WTC11 (cell line): ENCODE measurements around the gene SLC9A3. TPM values are rescaled to one million over a fixed set of nuclear protein-coding genes. Genes with fewer than 3 reads are reported as not detected.

Source experiments
- ATAC-seq: fragments of 200-7000 bp; cut with Tn5 transposase; 2 replicates; pipeline ENCODE4 v1.10.0; 2021; ENCODE audit warnings: mild to moderate bottlenecking, moderate library complexity
- CTCF ChIA-PET: fragments of 300-600 bp; sonication (Branson Sonifier 250); formaldehyde crosslinking; loops from one replicate; lab custom pipeline; 2021; ENCODE audit warnings: antibody characterized with exemption; lab: Charles Lee
- POLR2A ChIA-PET: fragments of 350-600 bp; sonication (Branson Sonifier 250); formaldehyde crosslinking; loops from one replicate; lab custom pipeline; 2021; ENCODE audit warnings: antibody characterized with exemption; lab: Charles Lee
- DNase-seq: peaks from one replicate; pipeline ENCODE4 v3.0.0; 2021; ENCODE audit warnings: low spot score
- H3K27ac Mint-ChIP-seq: 2 replicates; pipeline ENCODE4 v1.8.0; 2021; ENCODE audit warnings: mixed read lengths
- H3K27me3 Mint-ChIP-seq: 2 replicates; pipeline ENCODE4 v1.8.0; 2021; ENCODE audit warnings: low read depth, mild to moderate bottlenecking, moderate library complexity, mixed read lengths
- H3K36me3 Mint-ChIP-seq: 2 replicates; pipeline ENCODE4 v1.8.0; 2021; ENCODE audit warnings: mixed read lengths
- H3K4me1 Mint-ChIP-seq: 2 replicates; pipeline ENCODE4 v1.8.0; 2022; ENCODE audit warnings: mixed read lengths
- H3K4me3 Mint-ChIP-seq: 2 replicates; pipeline ENCODE4 v1.8.0; 2021; ENCODE audit warnings: mild to moderate bottlenecking, moderate library complexity, mixed read lengths
- H3K9me3 Mint-ChIP-seq: 2 replicates; pipeline ENCODE4 v1.8.0; 2021; ENCODE audit warnings: mixed read lengths
- ATF1 ChIP-seq: sonication (generic); formaldehyde crosslinking; IDR thresholded peaks from 2 replicates; pipeline ENCODE4 v1.8.1; 2023; ENCODE audit warnings: mild to moderate bottlenecking, moderate library complexity, missing genetic modification reagents
- FOXJ3 ChIP-seq: sonication (generic); formaldehyde crosslinking; IDR thresholded peaks from 2 replicates; pipeline ENCODE4 v1.9.0; 2021; ENCODE audit warnings: missing genetic modification reagents, mild to moderate bottlenecking, borderline replicate concordance
- FOXP1 ChIP-seq: sonication (generic); formaldehyde crosslinking; IDR thresholded peaks from 2 replicates; pipeline ENCODE4 v1.8.0; 2022; ENCODE audit warnings: missing genetic modification reagents, mild to moderate bottlenecking, moderate library complexity, borderline replicate concordance
- FOXP4 ChIP-seq: sonication (generic); formaldehyde crosslinking; IDR thresholded peaks from 2 replicates; pipeline ENCODE4 v1.8.0; 2022; ENCODE audit warnings: mild to moderate bottlenecking, missing genetic modification reagents
- HMGXB4 ChIP-seq: sonication (generic); formaldehyde crosslinking; IDR thresholded peaks from 2 replicates; pipeline ENCODE4 v1.8.1; 2023; ENCODE audit warnings: mild to moderate bottlenecking, moderate library complexity, missing genetic modification reagents
- JUN ChIP-seq: sonication (generic); formaldehyde crosslinking; IDR thresholded peaks from 2 replicates; pipeline ENCODE4 v1.8.0; 2023; ENCODE audit warnings: mild to moderate bottlenecking, missing genetic modification reagents
- SP1 ChIP-seq: sonication (generic); formaldehyde crosslinking; conservative IDR thresholded peaks from 2 replicates; pipeline ENCODE4 v1.8.1; 2022; ENCODE audit warnings: missing genetic modification reagents
- TCF7 ChIP-seq: sonication (generic); formaldehyde crosslinking; IDR thresholded peaks from 2 replicates; pipeline ENCODE4 v1.8.0; 2022; ENCODE audit warnings: mild to moderate bottlenecking, low read depth, missing genetic modification reagents, moderate library complexity
- ZBTB21 ChIP-seq: sonication (generic); formaldehyde crosslinking; IDR thresholded peaks from 2 replicates; pipeline ENCODE4 v1.8.1; 2023; ENCODE audit warnings: mild to moderate bottlenecking, missing genetic modification reagents, borderline replicate concordance
- ZNF219 ChIP-seq: sonication (generic); formaldehyde crosslinking; IDR thresholded peaks from 2 replicates; pipeline ENCODE4 v1.8.0; 2023; ENCODE audit warnings: missing genetic modification reagents, mild to moderate bottlenecking, borderline replicate concordance
- total RNA-seq: library from RNA; stranded (reverse); gene quantifications from 3 replicates; pipeline ENCODE4 v1.2.3, GENCODE V29; 2021
- TF ChIP-seq, protein P1 (sequence below): sonication (generic); formaldehyde crosslinking; IDR thresholded peaks from 2 replicates; pipeline ENCODE4 v1.8.0; 2022; ENCODE audit warnings: mild to moderate bottlenecking, missing genetic modification reagents
- TF ChIP-seq, protein P2 (sequence below): fragments of 250-450 bp; sonication (Bioruptor Pico); IDR thresholded peaks from 2 replicates; pipeline ENCODE4 v1.9.0; 2021; ENCODE audit warnings: mild to moderate bottlenecking, borderline replicate concordance
- TF ChIP-seq, protein P3 (sequence below): sonication (generic); formaldehyde crosslinking; IDR thresholded peaks from 2 replicates; pipeline ENCODE4 v1.8.1; 2022; ENCODE audit warnings: low read depth, missing genetic modification reagents, borderline replicate concordance

Gene SLC9A3
- total RNA-seq, 1 experiment from 2014 or later, result 1.6 TPM

DNA sequence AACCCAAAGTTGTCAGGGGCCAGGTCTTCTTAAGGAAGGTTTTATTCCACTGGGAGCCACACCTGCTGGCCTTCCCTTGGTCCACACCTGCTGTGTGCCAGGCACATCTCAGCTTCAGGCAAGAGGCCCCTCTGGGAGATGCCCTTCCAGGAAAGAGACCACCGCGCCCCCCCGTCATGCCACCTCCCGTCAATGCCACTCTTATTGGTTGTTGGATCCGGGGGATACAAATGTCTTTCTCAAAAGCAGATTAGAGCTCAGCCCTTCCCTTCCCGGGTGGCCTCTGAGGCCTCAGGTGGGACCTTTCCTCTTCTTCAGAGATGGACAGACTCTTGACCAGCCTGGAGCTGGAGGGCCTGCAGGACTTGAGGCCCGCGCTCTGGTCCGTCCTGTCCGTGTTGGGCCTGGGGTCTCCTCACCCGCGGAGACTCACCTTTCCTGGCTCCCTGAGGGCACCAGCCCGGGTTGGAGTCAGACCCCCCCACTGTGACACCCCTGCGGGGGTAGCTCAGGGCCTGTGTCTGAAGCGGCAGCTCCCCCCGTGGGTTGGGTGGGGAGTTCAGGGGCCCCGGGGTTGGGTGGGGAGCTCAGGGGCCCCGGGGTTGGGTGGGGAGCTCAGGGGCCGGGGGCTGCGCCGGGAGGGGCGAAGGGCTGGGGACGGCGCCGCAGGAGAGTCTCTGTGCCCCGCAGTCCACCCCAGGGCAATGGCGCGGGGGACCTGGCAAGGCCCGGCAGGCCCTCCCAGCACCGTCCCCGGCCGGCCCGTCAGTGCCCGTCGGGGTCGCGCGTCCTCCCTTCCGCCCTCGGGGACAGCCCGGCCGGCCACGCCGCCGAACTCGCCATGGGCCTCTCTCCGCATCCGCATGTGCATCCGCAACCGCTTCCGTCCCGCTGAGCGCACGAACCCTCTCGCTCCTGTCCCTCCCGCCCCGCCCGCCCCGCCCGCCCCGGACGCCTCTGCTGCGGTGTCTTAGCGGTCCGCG, 3.7 kb upstream of the SLC9A3 start (continued):
- TF ChIP-seq, protein P1, sequence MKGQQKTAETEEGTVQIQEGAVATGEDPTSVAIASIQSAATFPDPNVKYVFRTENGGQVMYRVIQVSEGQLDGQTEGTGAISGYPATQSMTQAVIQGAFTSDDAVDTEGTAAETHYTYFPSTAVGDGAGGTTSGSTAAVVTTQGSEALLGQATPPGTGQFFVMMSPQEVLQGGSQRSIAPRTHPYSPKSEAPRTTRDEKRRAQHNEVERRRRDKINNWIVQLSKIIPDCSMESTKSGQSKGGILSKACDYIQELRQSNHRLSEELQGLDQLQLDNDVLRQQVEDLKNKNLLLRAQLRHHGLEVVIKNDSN, result no peak
- TF ChIP-seq ZNF219, result no peak
- no peak for TF ChIP-seq ZBTB21 (CRISPR knock-in tag)
- TF ChIP-seq FOXP1 (CRISPR knock-in tag), result no peak
- no peak for TF ChIP-seq HMGXB4
- TF ChIP-seq, protein P2, sequence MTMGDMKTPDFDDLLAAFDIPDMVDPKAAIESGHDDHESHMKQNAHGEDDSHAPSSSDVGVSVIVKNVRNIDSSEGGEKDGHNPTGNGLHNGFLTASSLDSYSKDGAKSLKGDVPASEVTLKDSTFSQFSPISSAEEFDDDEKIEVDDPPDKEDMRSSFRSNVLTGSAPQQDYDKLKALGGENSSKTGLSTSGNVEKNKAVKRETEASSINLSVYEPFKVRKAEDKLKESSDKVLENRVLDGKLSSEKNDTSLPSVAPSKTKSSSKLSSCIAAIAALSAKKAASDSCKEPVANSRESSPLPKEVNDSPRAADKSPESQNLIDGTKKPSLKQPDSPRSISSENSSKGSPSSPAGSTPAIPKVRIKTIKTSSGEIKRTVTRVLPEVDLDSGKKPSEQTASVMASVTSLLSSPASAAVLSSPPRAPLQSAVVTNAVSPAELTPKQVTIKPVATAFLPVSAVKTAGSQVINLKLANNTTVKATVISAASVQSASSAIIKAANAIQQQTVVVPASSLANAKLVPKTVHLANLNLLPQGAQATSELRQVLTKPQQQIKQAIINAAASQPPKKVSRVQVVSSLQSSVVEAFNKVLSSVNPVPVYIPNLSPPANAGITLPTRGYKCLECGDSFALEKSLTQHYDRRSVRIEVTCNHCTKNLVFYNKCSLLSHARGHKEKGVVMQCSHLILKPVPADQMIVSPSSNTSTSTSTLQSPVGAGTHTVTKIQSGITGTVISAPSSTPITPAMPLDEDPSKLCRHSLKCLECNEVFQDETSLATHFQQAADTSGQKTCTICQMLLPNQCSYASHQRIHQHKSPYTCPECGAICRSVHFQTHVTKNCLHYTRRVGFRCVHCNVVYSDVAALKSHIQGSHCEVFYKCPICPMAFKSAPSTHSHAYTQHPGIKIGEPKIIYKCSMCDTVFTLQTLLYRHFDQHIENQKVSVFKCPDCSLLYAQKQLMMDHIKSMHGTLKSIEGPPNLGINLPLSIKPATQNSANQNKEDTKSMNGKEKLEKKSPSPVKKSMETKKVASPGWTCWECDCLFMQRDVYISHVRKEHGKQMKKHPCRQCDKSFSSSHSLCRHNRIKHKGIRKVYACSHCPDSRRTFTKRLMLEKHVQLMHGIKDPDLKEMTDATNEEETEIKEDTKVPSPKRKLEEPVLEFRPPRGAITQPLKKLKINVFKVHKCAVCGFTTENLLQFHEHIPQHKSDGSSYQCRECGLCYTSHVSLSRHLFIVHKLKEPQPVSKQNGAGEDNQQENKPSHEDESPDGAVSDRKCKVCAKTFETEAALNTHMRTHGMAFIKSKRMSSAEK (CRISPR knock-in tag), result no peak
- no peak for TF ChIP-seq TCF7 (CRISPR knock-in tag)
- no peak for TF ChIP-seq SP1 (CRISPR knock-in tag)
- TF ChIP-seq, protein P3, sequence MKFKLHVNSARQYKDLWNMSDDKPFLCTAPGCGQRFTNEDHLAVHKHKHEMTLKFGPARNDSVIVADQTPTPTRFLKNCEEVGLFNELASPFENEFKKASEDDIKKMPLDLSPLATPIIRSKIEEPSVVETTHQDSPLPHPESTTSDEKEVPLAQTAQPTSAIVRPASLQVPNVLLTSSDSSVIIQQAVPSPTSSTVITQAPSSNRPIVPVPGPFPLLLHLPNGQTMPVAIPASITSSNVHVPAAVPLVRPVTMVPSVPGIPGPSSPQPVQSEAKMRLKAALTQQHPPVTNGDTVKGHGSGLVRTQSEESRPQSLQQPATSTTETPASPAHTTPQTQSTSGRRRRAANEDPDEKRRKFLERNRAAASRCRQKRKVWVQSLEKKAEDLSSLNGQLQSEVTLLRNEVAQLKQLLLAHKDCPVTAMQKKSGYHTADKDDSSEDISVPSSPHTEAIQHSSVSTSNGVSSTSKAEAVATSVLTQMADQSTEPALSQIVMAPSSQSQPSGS (CRISPR knock-in tag), result no peak
- TF ChIP-seq FOXP4 (CRISPR knock-in tag), result no peak

- POLR2A ChIA-PET, result no interaction called here
- no peak for DNase-seq
These were observed 2.3 kb upstream of the SLC9A3 start for GRCh38 chr5:526456-527088.

More at GRCh38 chr5:526456-527088, 2.3 kb upstream of the SLC9A3 start:
- Mint-ChIP-seq H3K9me3 (no peaks in the 10 kb centered on the region), H3K4me3 (no peak overlapping the region), H3K36me3 (no peaks in the 10 kb centered on the region), H3K4me1 (peaks cover 11% of the 10 kb centered on the region), H3K27me3 (peaks cover 84% of the 10 kb centered on the region), H3K27ac (no peak overlapping the region)
- CTCF ChIA-PET, result no interaction called here
- ATAC-seq, result no peak
- TF ChIP-seq FOXJ3 (CRISPR knock-in tag) (no peak), ATF1 (CRISPR knock-in tag) (no peak), JUN (no peak)
